ENCODE measurements around the gene ZER1.

GRCh38 chr9:128747241-128747640 is 24.5 kb downstream of the ZER1 start:
- TF ChIP-seq POLR2A (IDR thresholded peaks at IDR 0.05) (no peak), CTCF (IDR thresholded peaks at IDR 0.05) (no peak)
